Hepatocyte (in vitro differentiated cells): ENCODE measurements around the gene ADAMTS7.

Experiments used
- CTCF ChIP-seq: fragments of 200-600 bp; sonication (generic); IDR thresholded peaks from 2 replicates; pipeline ENCODE4 v1.5.1; 2016; ENCODE audit warnings: antibody characterized with exemption, mild to moderate bottlenecking; ENCODE audit not compliant: poor library complexity
- EZH2 ChIP-seq: fragments of 200-600 bp; sonication (generic); IDR thresholded peaks from 2 replicates; pipeline ENCODE4 v1.6.1; 2016; ENCODE audit warnings: antibody characterized with exemption, mild to moderate bottlenecking, borderline replicate concordance
- EZH2phosphoT487 ChIP-seq: fragments of 200-600 bp; sonication (generic); IDR thresholded peaks from one replicate; pipeline ENCODE4 v1.6.1; 2018; ENCODE audit warnings: antibody characterized with exemption, mild to moderate bottlenecking, low read depth, moderate library complexity; ENCODE audit not compliant: unreplicated experiment, severe bottlenecking

- no peak for TF ChIP-seq CTCF
- no peak for TF ChIP-seq EZH2phosphoT487
- no peak for TF ChIP-seq EZH2
These were observed 3.9 kb downstream of the ADAMTS7 start for GRCh38 chr15:78807359-78807758.
